PC-9 (cell line): ENCODE measurements around the gene HLA-DMB. TPM values are rescaled to one million over a fixed set of nuclear protein-coding genes. Genes with fewer than 3 reads are reported as not detected.
A peak's percentile ranks its signal among the peaks of the same experiment; 100 is the strongest.

Experiments
- BruUV-seq: library from RNA; stranded (reverse); fragments of 400-500 nt; replicated peaks from 2 replicates; lab custom pipeline; 2021; lab: Mats Ljungman, UMichigan
- CTCF ChIA-PET: fragments of 300-600 bp; sonication (Branson Sonifier 250); formaldehyde crosslinking; loops from one replicate; lab custom pipeline; 2022; ENCODE audit warnings: antibody characterized with exemption; lab: Charles Lee
- POLR2A ChIA-PET: fragments of 300-600 bp; sonication (Branson Sonifier 250); formaldehyde crosslinking; loops from one replicate; lab custom pipeline; 2022; ENCODE audit warnings: antibody characterized with exemption; ENCODE audit not compliant: unreplicated experiment; lab: Charles Lee
- DNase-seq, 2 experiments: peaks; one replicate each; pipeline versions ENCODE4 v3.0.0 to v3.0.0-alpha.2; 2015 to 2022; ENCODE audit warnings: mixed read lengths in 1 of 2
- H2AFZ ChIP-seq: fragments of 200-600 bp; sonication (generic); 2 replicates; pipeline ENCODE4 v1.8.1; 2017; ENCODE audit warnings: antibody characterized with exemption
- H3F3A ChIP-seq: fragments of 200-600 bp; sonication (generic); 2 replicates; pipeline ENCODE4 v1.8.1; 2017; ENCODE audit warnings: antibody characterized with exemption, mild to moderate bottlenecking, low read depth; ENCODE audit not compliant: insufficient read depth
- H3K27ac ChIP-seq: fragments of 200-600 bp; sonication (generic); 2 replicates; pipeline ENCODE4 v1.6.1; 2016; ENCODE audit warnings: mixed run types
- H3K27me3 ChIP-seq: fragments of 200-600 bp; sonication (generic); 2 replicates; pipeline ENCODE4 v1.6.1; 2016; ENCODE audit warnings: low read depth, mixed run types; ENCODE audit not compliant: insufficient read depth
- H3K36me3 ChIP-seq: fragments of 200-600 bp; sonication (generic); 2 replicates; pipeline ENCODE4 v1.6.1; 2016; ENCODE audit warnings: low read depth, mixed run types
- H3K4me1 ChIP-seq: fragments of 200-600 bp; sonication (generic); replicated peaks from 2 replicates; pipeline ENCODE4 v1.6.1; 2016; ENCODE audit warnings: mixed run types; ENCODE audit not compliant: insufficient read depth
- H3K4me2 ChIP-seq: fragments of 200-600 bp; sonication (generic); 2 replicates; pipeline ENCODE4 v1.6.1; 2017; ENCODE audit warnings: mixed run types
- H3K4me3 ChIP-seq: fragments of 200-600 bp; sonication (generic); 2 replicates; pipeline ENCODE4 v1.6.1; 2016; ENCODE audit warnings: mixed run types
- H3K79me2 ChIP-seq: fragments of 200-600 bp; sonication (generic); 2 replicates; pipeline ENCODE4 v1.6.1; 2017; ENCODE audit warnings: low read depth, mixed run types
- H3K9me2 ChIP-seq: fragments of 200-600 bp; sonication (generic); 2 replicates; pipeline ENCODE4 v1.8.1; 2017; ENCODE audit warnings: mild to moderate bottlenecking; ENCODE audit not compliant: insufficient read depth
- H3K9me3 ChIP-seq: fragments of 200-600 bp; sonication (generic); 2 replicates; pipeline ENCODE4 v1.8.1; 2016; ENCODE audit warnings: low read depth; ENCODE audit not compliant: insufficient read depth
- H4K20me1 ChIP-seq: fragments of 200-600 bp; sonication (generic); 2 replicates; pipeline ENCODE4 v1.8.1; 2017; ENCODE audit not compliant: insufficient read depth
- CTCF ChIP-seq: fragments of 200-600 bp; sonication (generic); conservative IDR thresholded peaks from 2 replicates; pipeline ENCODE4 v1.6.1; 2017; ENCODE audit warnings: mixed run types, antibody characterized with exemption, mild to moderate bottlenecking, moderate library complexity
- EZH2 ChIP-seq: fragments of 200-600 bp; sonication (generic); IDR thresholded peaks from 2 replicates; pipeline ENCODE4 v1.8.0; 2017; ENCODE audit warnings: antibody characterized with exemption, low read depth
- intact Hi-C: fragments of 100-400 bp; cut with micrococcal nuclease; formaldehyde crosslinking; loops from one replicate; pipeline ENCODE4 v1.10.0; 2022; ENCODE audit not compliant: unreplicated experiment
- total RNA-seq: library from RNA; stranded (reverse); gene quantifications from 2 replicates; pipeline ENCODE4 v1.2.3, GENCODE V29; 2021

HLA-DMB gene
- total RNA-seq, 1 experiment from 2014 or later, result 1.1 TPM

- H3K79me2 ChIP-seq, result peaks cover 68% of the 10 kb centered on the region
- peak overlapping the region; percentile 99 for H3K27ac ChIP-seq
- H3K4me2 ChIP-seq, result peak overlapping the region; percentile 99
- H3F3A ChIP-seq, result peaks cover 65% of the 10 kb centered on the region
- H3K9me2 ChIP-seq, result no peaks in the 10 kb centered on the region
- H3K27me3 ChIP-seq, result no peaks in the 10 kb centered on the region
- ChIA-PET POLR2A (interaction anchor here (0.5 to 0.6 kb wide), 2 partner anchors 1148 to 1428 kb away, joined by 3 to 10 read pairs; partner anchors contain the start of gene DDX39B), CTCF (interaction anchor here (0.5 kb wide), 1 partner anchor 118 kb away, joined by 3 read pairs; no protein-coding TSS in a partner anchor)
- peak overlapping the region; percentile 100 for H3K4me3 ChIP-seq
- no peak overlapping the region for H2AFZ ChIP-seq
- TSS peak; percentile 10 for BruUV-seq
- intact Hi-C loops, result loop anchor here (2.0 to 10.0 kb wide), 5 partner anchors 75 to 1145 kb away; partner anchors contain the start of genes GPSM3, HSPA1B, PBX2 and PSMB8
- DNase-seq, result peak; percentile 59 to 89
- peaks cover 13% of the 10 kb centered on the region for H3K4me1 ChIP-seq
- no peak for TF ChIP-seq EZH2
- TF ChIP-seq CTCF, result peak; percentile 34; the same call in 1 of the 2 replicates
- H3K36me3 ChIP-seq, result peaks cover 29% of the 10 kb centered on the region
- H3K9me3 ChIP-seq, result no peaks in the 10 kb centered on the region
- H4K20me1 ChIP-seq, result peaks cover 26% of the 10 kb centered on the region
Observed at GRCh38 chr6:32969685-32970412, 29.0 kb upstream of the HLA-DMB start.

DNA sequence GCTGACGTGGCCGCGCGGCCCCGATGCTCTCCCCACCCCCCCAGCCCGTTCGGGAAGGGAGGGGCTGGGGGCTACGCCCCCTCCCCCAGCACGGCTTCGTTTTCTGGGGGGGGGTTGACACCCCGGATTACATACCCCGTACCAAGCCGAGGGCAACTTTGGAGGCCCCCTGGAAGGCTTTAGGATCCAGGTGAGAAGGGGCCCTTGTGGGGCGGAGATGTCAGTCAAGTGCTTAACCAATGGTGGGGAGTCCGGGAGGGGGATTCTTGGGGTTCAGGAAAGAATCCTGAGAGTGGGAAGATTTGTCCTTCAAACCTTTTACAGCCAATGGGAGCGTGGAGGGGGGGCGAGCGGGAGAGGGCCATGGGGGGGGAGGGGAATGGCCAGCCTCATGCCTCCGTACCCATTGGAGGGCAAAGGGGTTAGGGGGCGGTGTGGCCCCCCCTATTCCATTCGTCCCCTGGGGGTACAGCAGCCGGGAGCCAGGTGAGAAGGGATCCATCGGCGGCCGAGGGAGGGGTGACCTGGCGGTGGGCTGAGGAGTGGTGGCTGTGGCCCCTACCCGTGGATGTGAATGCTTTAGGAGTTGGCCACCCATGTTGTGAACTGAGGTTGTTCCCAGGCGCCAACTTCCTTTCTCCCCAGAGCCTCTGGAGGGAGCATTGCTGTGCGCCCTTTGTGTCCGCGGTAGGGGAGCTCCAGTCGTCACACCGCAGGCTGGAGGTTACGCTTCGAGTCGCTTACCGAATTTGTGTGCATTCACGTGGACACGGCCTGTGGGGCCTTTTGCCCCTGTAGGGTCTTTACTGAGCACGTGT is 28.2 kb upstream of the HLA-DMB start:
- Histone ChIP-seq H3K4me2 (peak overlapping the region; percentile 99), H3K4me1 (peaks cover 11% of the 10 kb centered on the region), H3K4me3 (peak overlapping the region; percentile 100), H2AFZ (0 out of 2 replicates have a peak overlapping the region, but pooled peaks have one; percentile 77), H3K9me3 (no peaks in the 10 kb centered on the region), H3K36me3 (peaks cover 21% of the 10 kb centered on the region), H3K79me2 (peaks cover 61% of the 10 kb centered on the region), H4K20me1 (peaks cover 18% of the 10 kb centered on the region), H3F3A (peaks cover 58% of the 10 kb centered on the region), H3K27ac (peak overlapping the region; percentile 99), H3K27me3 (no peaks in the 10 kb centered on the region), H3K9me2 (no peaks in the 10 kb centered on the region)
- BruUV-seq, result no TSS peak
- CTCF ChIA-PET, result interaction anchor here (0.5 to 0.6 kb wide), 2 partner anchors 68 to 118 kb away, joined by 3 read pairs; no protein-coding TSS in a partner anchor
- DNase-seq, result peak; percentile 79 to 80
- POLR2A ChIA-PET, result interaction anchor here (0.5 to 0.6 kb wide), 2 partner anchors 9 to 1568 kb away, joined by 3 to 4 read pairs; no protein-coding TSS in a partner anchor
- TF ChIP-seq EZH2, result no peak
- 0 out of 2 replicates have a peak, but pooled peaks have one; percentile 21 for TF ChIP-seq CTCF
- intact Hi-C loops, result loop anchor here (1.0 to 5.0 kb wide), 3 partner anchors 16 to 343 kb away; partner anchors contain the start of genes HLA-DMA and TAPBP
